ENCODE measurements around the gene ENKUR. TPM values are rescaled to one million over a fixed set of nuclear protein-coding genes. Genes with fewer than 3 reads are reported as not detected.

Gene ENKUR
- total RNA-seq, 4 donors from 2014 or later = 0.33 to 0.73 TPM; not detected in 2

GRCh38 chr10:24982319-24983112 is 33.4 kb downstream of the ENKUR start:
- H3K9me3 ChIP-seq = no peaks in the 10 kb centered on the region
- no peak overlapping the region for H3K4me3 ChIP-seq (replicated peaks in 1 of 3)
- 84 to 89% methylated on average over 1 of the region's 1 CpG for WGBS, 2 donors
- DNase-seq = no peak
- no peak overlapping the region for H3K27ac ChIP-seq
- H3K36me3 ChIP-seq = no peaks in the 10 kb centered on the region
- no peaks in the 10 kb centered on the region for H3K4me1 ChIP-seq
- no peak for TF ChIP-seq CTCF (IDR thresholded peaks at IDR 0.05)
- no peak for TF ChIP-seq POLR2A (IDR thresholded peaks at IDR 0.05)
- intact Hi-C loops (cut with DNase I) = no loop called here
- H3K27me3 ChIP-seq = no peaks in the 10 kb centered on the region

GRCh38 chr10:24981161-24981710 is 34.7 kb downstream of the ENKUR start:
- Histone ChIP-seq H3K27ac (no peak overlapping the region), H3K9me3 (no peaks in the 10 kb centered on the region), H3K36me3 (no peaks in the 10 kb centered on the region), H3K27me3 (no peaks in the 10 kb centered on the region), H3K4me1 (no peaks in the 10 kb centered on the region), H3K4me3 (replicated peaks in 1 of 3) (no peak overlapping the region)
- WGBS, 2 donors = 87 to 88% methylated on average over 5 of the region's 5 CpGs
- intact Hi-C loops (cut with DNase I) = no loop called here
- no peak for TF ChIP-seq CTCF (IDR thresholded peaks at IDR 0.05)
- TF ChIP-seq POLR2A (IDR thresholded peaks at IDR 0.05) = no peak
- no peak for DNase-seq

- 98% methylated on average over 4 of the region's 4 CpGs for WGBS, 2 donors
- TF ChIP-seq POLR2A (IDR thresholded peaks at IDR 0.05) (no peak), CTCF (IDR thresholded peaks at IDR 0.05) (no peak)
- intact Hi-C loops (cut with DNase I) = no loop called here
- Histone ChIP-seq H3K27ac (no peak overlapping the region), H3K9me3 (no peaks in the 10 kb centered on the region), H3K4me1 (no peaks in the 10 kb centered on the region), H3K4me3 (replicated peaks in 1 of 3) (no peak overlapping the region), H3K27me3 (no peaks in the 10 kb centered on the region), H3K36me3 (no peaks in the 10 kb centered on the region)
- DNase-seq = no peak
Measured at GRCh38 chr10:24979685-24980084, 36.3 kb downstream of the ENKUR start.

GRCh38 chr10:24974976-24975375 is 41.0 kb downstream of the ENKUR start:
- 70 to 76% methylated on average over 2 of the region's 2 CpGs for WGBS, 2 donors
- H3K27me3 ChIP-seq = no peaks in the 10 kb centered on the region
- H3K4me1 ChIP-seq = no peaks in the 10 kb centered on the region
- H3K9me3 ChIP-seq = no peaks in the 10 kb centered on the region
- TF ChIP-seq CTCF (IDR thresholded peaks at IDR 0.05) (no peak), POLR2A (IDR thresholded peaks at IDR 0.05) (no peak)
- no peaks in the 10 kb centered on the region for H3K36me3 ChIP-seq
- no peak overlapping the region for H3K27ac ChIP-seq
- intact Hi-C loops (cut with DNase I) = no loop called here
- no peak for DNase-seq
- no peak overlapping the region for H3K4me3 ChIP-seq (replicated peaks in 1 of 3)

GRCh38 chr10:24973163-24973562 is 42.8 kb downstream of the ENKUR start:
- DNase-seq = no peak
- Histone ChIP-seq H3K9me3 (no peaks in the 10 kb centered on the region), H3K4me1 (no peaks in the 10 kb centered on the region), H3K27me3 (no peaks in the 10 kb centered on the region), H3K4me3 (replicated peaks in 1 of 3) (no peak overlapping the region), H3K27ac (no peak overlapping the region), H3K36me3 (no peaks in the 10 kb centered on the region)
- intact Hi-C loops (cut with DNase I) = no loop called here
- no peak for TF ChIP-seq CTCF (IDR thresholded peaks at IDR 0.05)
- no peak for TF ChIP-seq POLR2A (IDR thresholded peaks at IDR 0.05)
- WGBS, 2 donors = 75 to 76% methylated on average over 5 of the region's 5 CpGs

Measured in thyroid gland (tissue), 4 donors.